Activated naive CD4-positive, alpha-beta T cell treated with anti-CD3 and anti-CD28 coated beads, Interleukin-2, amount 10 ng/mL, durations not matched to agents 7 days and 5 days (primary cell): ENCODE measurements around the gene TMCC2.
"Not testable (repeated sequence)": the region's sequence is repeated elsewhere in the genome, so short reads cannot be mapped to it uniquely, and the experiment has no call there.

Experiments used
- CTCF ChIA-PET: fragments of 350-600 bp; sonication (Branson Sonifier 250); formaldehyde crosslinking; loops from one replicate; lab custom pipeline; 2021; ENCODE audit warnings: antibody characterized with exemption; lab: Charles Lee
- DNase-seq: peaks from one replicate; pipeline ENCODE4 v3.0.0-alpha.2; 2020
- H3K27ac Mint-ChIP-seq: one replicate; pipeline ENCODE4 v1.8.0; 2021; ENCODE audit warnings: mild to moderate bottlenecking, moderate library complexity, mixed read lengths
- H3K27me3 Mint-ChIP-seq: one replicate; pipeline ENCODE4 v1.8.0; 2021; ENCODE audit warnings: mild to moderate bottlenecking, mixed read lengths
- H3K36me3 Mint-ChIP-seq: one replicate; pipeline ENCODE4 v1.8.0; 2021; ENCODE audit warnings: mixed read lengths
- H3K4me1 Mint-ChIP-seq: one replicate; pipeline ENCODE4 v1.8.0; 2021; ENCODE audit warnings: mixed read lengths
- H3K4me3 Mint-ChIP-seq: one replicate; pipeline ENCODE4 v1.8.0; 2021; ENCODE audit warnings: mild to moderate bottlenecking, moderate library complexity, mixed read lengths
- H3K9me3 Mint-ChIP-seq: one replicate; pipeline ENCODE4 v1.8.0; 2021; ENCODE audit warnings: mixed read lengths

The TMCC2 gene

DNA sequence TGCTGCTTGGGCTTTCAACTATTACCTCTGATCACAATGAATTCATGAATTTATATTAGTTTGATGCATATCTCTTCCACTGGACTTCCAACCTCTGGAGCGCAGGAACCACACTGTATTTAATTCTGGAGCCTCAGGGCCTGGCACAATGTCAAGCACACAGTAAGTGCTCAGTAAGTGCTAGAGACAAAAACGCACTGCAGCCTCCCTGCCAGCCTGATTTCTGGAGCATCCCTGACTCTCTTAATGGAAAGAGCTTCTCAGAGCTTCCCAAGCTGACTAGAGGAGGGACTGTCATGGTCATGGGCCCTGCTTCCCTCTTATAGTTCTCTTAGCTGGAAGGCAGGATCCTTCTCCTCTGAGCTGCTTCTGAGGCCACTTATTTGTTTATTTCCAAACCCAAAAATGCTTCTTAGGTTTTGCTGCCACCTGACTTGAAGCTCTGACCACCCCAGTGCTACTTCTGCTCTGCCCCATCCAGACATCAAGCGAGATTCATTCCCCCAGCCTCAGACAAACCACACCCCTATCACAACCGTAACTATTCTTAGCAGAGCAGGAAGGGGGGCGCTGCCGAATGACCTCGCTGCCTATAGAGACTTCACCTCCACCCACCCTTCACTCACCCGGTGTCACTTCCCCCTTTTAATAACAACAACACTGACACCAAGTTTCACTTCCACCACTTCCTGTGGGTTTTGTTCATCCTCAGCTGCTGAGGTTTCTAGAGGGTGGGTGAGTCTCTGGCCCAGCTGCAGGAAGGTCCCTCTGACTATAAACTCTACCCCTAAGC is 60.2 kb downstream of the TMCC2 start:
- peak; percentile 92 for DNase-seq
- H3K9me3 Mint-ChIP-seq, result no peaks in the 10 kb centered on the region
- H3K4me3 Mint-ChIP-seq, result peak overlapping the region; percentile 58
- CTCF ChIA-PET, result interaction anchor here (1.1 to 26.5 kb wide), 3 partner anchors 8 to 36 kb away, joined by 4 to 1108 read pairs (median 98); partner anchors contain the start of gene NUAK2
- peaks cover 34% of the 10 kb centered on the region for H3K27me3 Mint-ChIP-seq
- peak overlapping the region; percentile 98 for H3K27ac Mint-ChIP-seq
- no peaks in the 10 kb centered on the region for H3K36me3 Mint-ChIP-seq
- peaks cover 83% of the 10 kb centered on the region for H3K4me1 Mint-ChIP-seq

GRCh38 chr1:205291596-205291995 is 63.9 kb downstream of the TMCC2 start:
- no peak for DNase-seq
- Mint-ChIP-seq H3K9me3 (no peaks in the 10 kb centered on the region), H3K4me3 (no peak overlapping the region), H3K27me3 (peaks cover 39% of the 10 kb centered on the region), H3K4me1 (peaks cover 70% of the 10 kb centered on the region), H3K27ac (peak overlapping the region; percentile 60), H3K36me3 (peaks cover 3% of the 10 kb centered on the region)
- CTCF ChIA-PET, result no interaction called here

DNA sequence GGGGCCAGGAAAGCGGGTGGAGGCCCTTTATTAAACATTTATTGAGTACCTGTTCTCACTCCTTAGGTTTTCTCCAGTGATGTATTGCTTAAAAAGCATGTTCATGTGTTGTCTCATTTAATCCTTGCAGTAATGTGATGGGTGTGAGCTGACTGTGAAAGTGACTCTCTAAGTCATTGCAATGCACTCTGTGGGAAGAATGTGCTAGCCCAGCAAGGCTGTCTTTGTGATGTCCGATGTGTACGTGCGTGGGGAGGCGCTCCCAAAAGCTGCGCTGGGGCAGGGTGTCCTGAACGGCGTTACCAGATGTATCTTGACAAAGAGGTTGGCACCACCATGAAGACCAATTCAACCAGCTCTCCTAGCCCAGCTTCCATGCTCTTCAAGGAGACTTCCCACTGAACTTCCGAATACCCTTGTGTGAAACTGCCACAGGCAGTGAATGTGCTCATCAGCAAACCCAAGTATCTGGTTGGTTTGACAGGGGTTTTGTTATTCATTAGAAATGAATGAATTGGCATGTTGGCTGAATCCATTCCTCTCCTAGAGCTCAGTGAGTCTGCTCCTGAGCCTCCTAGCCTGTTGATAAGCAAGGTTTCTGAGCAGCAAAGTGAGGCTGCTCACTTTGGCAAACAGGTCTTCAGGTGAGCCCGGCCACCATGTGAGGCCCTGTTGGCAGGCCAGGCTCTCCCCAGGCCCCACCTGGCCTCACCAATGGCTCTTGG is 65.8 kb downstream of the TMCC2 start:
- Mint-ChIP-seq H3K4me3 (no peak overlapping the region), H3K36me3 (peaks cover 3% of the 10 kb centered on the region), H3K27ac (no peak overlapping the region), H3K27me3 (peaks cover 37% of the 10 kb centered on the region), H3K9me3 (no peaks in the 10 kb centered on the region), H3K4me1 (peaks cover 64% of the 10 kb centered on the region)
- CTCF ChIA-PET, result interaction anchor here (0.8 to 1.5 kb wide), 6 partner anchors 16 to 192 kb away, joined by 3 to 4 read pairs (median 4); no protein-coding TSS in a partner anchor
- DNase-seq, result no peak

- Mint-ChIP-seq H3K4me3 (no peak overlapping the region), H3K9me3 (no peaks in the 10 kb centered on the region), H3K4me1 (peaks cover 58% of the 10 kb centered on the region), H3K27me3 (peaks cover 44% of the 10 kb centered on the region), H3K27ac (peak overlapping the region; percentile 62), H3K36me3 (peaks cover 3% of the 10 kb centered on the region)
- CTCF ChIA-PET, result interaction anchor here (0.8 to 1.8 kb wide), 7 partner anchors 20 to 191 kb away, joined by 3 to 5 read pairs (median 4); no protein-coding TSS in a partner anchor
- DNase-seq, result no peak
These were observed 66.6 kb downstream of the TMCC2 start for GRCh38 chr1:205294175-205294917.

DNA sequence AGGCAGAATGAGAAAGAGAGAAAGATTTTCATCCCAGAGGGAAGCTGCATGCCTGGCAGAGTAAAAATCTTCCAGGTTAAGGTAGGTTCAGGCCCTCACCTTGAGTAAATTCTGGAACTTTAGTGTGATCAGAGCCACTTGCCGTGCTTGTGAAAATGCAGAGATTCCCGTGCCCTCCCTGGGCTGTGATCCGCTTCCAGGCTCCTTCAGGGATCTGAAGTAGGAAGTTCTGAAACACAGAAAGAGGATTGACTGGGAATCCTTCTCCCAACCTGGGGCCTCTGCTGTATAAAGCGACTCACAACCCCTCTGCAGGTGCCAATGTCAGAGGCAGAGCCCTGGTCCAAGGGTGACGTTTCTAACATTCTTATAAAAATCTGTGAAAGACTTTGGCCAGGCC is 67.2 kb downstream of the TMCC2 start:
- H3K27ac Mint-ChIP-seq, result no peak overlapping the region

DNA sequence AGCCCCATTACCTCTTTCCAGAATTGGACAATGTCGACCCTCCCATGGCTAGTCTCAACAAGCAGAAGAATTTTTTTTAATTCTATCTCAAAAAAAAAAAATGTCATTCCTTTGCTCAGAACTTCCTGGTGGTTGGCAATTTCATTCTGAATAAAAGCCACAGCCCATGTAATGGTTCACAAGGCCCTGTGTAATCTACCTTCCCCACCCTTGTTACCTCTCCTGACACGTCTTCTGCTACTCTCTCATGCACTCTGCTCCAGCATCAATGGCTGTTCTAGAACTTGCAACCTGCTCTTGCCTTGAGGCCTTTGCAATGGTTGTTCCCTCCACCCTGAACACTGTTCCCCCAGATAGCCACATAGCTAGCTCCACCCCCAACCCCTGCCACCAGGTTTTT is 68.4 kb downstream of the TMCC2 start:
- Mint-ChIP-seq H3K4me1 (peaks cover 49% of the 10 kb centered on the region), H3K27ac (no peak overlapping the region), H3K36me3 (peaks cover 6% of the 10 kb centered on the region), H3K9me3 (no peaks in the 10 kb centered on the region), H3K4me3 (no peak overlapping the region), H3K27me3 (peaks cover 47% of the 10 kb centered on the region)
- CTCF ChIA-PET, result interaction anchor here (0.7 to 1.8 kb wide), 3 partner anchors 17 to 32 kb away, joined by 3 to 5 read pairs (median 4); no protein-coding TSS in a partner anchor
- no peak for DNase-seq

More for the DNA sequence above, 67.2 kb downstream of the TMCC2 start:
- H3K9me3 Mint-ChIP-seq, result no peaks in the 10 kb centered on the region
- no peak overlapping the region for H3K4me3 Mint-ChIP-seq
- peaks cover 54% of the 10 kb centered on the region for H3K4me1 Mint-ChIP-seq
- CTCF ChIA-PET, result interaction anchor here (1.5 to 1.8 kb wide), 2 partner anchors 23 to 40 kb away, joined by 3 to 5 read pairs; no protein-coding TSS in a partner anchor
- no peak for DNase-seq
- H3K36me3 Mint-ChIP-seq, result peaks cover 3% of the 10 kb centered on the region
- peaks cover 43% of the 10 kb centered on the region for H3K27me3 Mint-ChIP-seq

DNA sequence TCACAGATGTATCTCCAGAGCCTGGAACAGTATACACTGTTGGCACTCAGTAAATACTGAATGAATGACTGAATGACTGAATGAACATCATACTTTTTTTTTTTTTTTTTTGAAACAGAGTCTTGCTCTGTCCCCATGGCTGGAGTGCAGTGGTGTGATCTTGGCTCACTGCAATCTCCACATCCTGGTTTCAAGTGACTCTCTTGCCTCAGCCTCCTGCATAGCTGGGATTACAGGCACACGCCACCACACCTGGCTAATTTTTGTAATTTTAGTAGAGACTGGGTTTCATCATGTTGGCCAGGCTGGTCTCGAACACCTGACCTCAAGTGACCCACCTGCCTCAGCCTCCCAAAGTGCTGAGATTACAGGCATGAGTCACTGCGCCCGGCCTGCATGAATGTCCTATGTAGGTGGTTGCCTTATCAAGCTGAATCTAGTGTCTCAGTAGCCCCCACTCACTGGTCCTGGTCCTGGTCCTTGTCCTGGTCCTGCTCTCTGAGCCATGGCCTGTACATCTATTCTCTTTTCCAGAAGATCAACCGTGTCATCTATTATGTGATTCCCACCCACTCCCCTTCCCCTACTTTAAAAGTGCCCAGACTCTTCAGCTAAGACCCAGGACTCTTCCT is 69.9 kb downstream of the TMCC2 start:
- H3K36me3 Mint-ChIP-seq, result peaks cover 12% of the 10 kb centered on the region
- H3K27ac Mint-ChIP-seq, H3K4me3 Mint-ChIP-seq, H3K9me3 Mint-ChIP-seq, DNase-seq: not testable (repeated sequence)
- H3K4me1 Mint-ChIP-seq, result peaks cover 38% of the 10 kb centered on the region
- CTCF ChIA-PET, result interaction anchor here (1.0 kb wide), 1 partner anchor 27 kb away, joined by 3 read pairs; no protein-coding TSS in a partner anchor
- H3K27me3 Mint-ChIP-seq, result peaks cover 43% of the 10 kb centered on the region

DNA sequence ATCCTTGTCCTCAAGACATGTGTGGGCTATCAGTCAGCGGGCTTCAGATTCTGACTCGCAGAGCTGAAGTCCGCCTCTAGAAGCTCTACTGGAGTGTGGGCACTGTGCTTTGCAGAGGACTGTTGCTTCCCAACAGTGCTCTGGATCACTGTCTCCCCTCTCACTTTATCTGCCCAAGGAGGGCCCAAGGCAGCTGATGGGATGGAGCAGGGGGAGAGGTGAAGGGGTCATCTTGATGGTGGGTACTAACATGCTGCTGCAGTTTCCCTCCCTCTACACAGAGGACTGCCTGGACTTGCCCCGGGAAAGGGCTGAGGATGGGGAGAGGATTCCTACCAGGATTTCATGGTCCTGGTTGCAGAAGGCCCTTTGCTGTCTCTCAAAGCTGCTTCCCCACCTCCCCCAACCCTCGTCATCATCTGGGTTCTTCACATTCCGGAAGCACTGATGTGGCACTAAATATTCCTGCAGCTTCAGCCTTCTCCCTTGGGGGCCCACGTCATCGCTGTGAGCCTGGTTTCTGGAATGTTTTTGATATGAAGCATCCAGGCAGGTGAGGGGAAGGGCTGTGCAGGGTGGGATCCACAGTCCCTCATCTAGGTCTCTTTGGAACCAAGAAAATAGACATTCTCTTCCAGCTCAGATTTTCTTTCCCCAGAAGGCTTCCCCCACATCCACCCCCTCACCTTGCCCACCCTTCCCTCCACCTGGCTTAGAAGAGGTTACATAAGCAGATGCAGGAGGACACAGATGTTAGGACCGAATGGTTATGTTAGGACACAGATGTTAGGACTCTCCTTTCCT is 70.6 kb downstream of the TMCC2 start:
- no peaks in the 10 kb centered on the region for H3K9me3 Mint-ChIP-seq
- H3K4me3 Mint-ChIP-seq, result no peak overlapping the region
- H3K36me3 Mint-ChIP-seq, result peaks cover 14% of the 10 kb centered on the region
- no peak for DNase-seq
- H3K27me3 Mint-ChIP-seq, result peaks cover 40% of the 10 kb centered on the region
- H3K4me1 Mint-ChIP-seq, result peaks cover 38% of the 10 kb centered on the region
- CTCF ChIA-PET, result interaction anchor here (0.8 to 1.0 kb wide), 2 partner anchors 26 to 27 kb away, joined by 3 read pairs; no protein-coding TSS in a partner anchor
- H3K27ac Mint-ChIP-seq, result no peak overlapping the region

GRCh38 chr1:205300149-205300548 is 72.4 kb downstream of the TMCC2 start:
- peaks cover 34% of the 10 kb centered on the region for H3K4me1 Mint-ChIP-seq

DNA sequence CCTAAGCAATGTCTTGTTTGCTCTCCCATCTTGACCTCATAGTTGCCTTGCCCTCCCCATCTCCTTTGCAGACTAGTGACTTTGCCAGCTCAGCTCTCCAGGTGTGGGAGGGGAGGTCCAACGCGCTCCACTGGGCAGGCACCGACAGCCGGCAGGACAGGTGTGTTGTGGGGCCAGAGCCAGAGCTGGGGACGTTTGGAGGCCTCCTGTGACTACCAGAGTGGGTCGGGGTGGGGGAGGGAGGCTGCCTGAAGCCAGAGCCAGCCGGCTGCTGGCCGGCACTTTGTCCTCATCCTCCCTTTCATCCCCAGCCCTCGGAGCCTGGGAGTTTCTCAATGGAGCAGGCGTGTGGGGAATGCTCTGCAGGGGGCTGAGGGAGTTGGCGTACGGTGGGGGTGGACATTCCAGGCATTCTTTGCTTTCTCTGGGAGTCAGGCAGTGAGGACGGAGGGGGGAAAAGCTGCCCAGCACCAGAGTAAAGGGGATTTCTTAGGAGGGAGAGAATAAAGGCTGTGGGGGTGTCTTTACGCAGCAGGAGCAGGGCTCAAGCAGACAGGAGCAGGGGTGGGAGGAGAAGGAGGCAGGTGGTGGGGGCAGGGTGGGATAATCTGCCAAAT is 73.6 kb downstream of the TMCC2 start:
- Mint-ChIP-seq H3K27me3 (peaks cover 14% of the 10 kb centered on the region), H3K9me3 (no peaks in the 10 kb centered on the region), H3K4me1 (peaks cover 32% of the 10 kb centered on the region), H3K36me3 (peaks cover 34% of the 10 kb centered on the region), H3K4me3 (no peak overlapping the region), H3K27ac (no peak overlapping the region)
- no peak for DNase-seq
- CTCF ChIA-PET, result no interaction called here

More at GRCh38 chr1:205300149-205300548, 72.4 kb downstream of the TMCC2 start:
- Mint-ChIP-seq H3K4me3 (no peak overlapping the region), H3K27ac (no peak overlapping the region), H3K36me3 (peaks cover 27% of the 10 kb centered on the region), H3K9me3 (no peaks in the 10 kb centered on the region), H3K27me3 (peaks cover 23% of the 10 kb centered on the region)
- DNase-seq, result no peak
- CTCF ChIA-PET, result no interaction called here

- peaks cover 14% of the 10 kb centered on the region for H3K27me3 Mint-ChIP-seq
- H3K4me3 Mint-ChIP-seq, result no peak overlapping the region
- peaks cover 34% of the 10 kb centered on the region for H3K4me1 Mint-ChIP-seq
- CTCF ChIA-PET, result no interaction called here
- no peak overlapping the region for H3K27ac Mint-ChIP-seq
- H3K9me3 Mint-ChIP-seq, result no peaks in the 10 kb centered on the region
- peaks cover 41% of the 10 kb centered on the region for H3K36me3 Mint-ChIP-seq
- DNase-seq, result no peak
These were observed 74.3 kb downstream of the TMCC2 start for GRCh38 chr1:205301842-205302588.
